DMS153 treated with DMSO at 0.1 percent for 48 hours (cell line): ENCODE measurements around the gene MAPKAPK2.
"Not testable (repeated sequence)": the region's sequence is repeated elsewhere in the genome, so short reads cannot be mapped to it uniquely, and the experiment has no call there.

Experiments used
- DNase-seq: peaks from one replicate; lab custom pipeline; 2025; ENCODE audit not compliant: unreplicated experiment; lab: John Stamatoyannopoulos, UW

MAPKAPK2 gene

DNA sequence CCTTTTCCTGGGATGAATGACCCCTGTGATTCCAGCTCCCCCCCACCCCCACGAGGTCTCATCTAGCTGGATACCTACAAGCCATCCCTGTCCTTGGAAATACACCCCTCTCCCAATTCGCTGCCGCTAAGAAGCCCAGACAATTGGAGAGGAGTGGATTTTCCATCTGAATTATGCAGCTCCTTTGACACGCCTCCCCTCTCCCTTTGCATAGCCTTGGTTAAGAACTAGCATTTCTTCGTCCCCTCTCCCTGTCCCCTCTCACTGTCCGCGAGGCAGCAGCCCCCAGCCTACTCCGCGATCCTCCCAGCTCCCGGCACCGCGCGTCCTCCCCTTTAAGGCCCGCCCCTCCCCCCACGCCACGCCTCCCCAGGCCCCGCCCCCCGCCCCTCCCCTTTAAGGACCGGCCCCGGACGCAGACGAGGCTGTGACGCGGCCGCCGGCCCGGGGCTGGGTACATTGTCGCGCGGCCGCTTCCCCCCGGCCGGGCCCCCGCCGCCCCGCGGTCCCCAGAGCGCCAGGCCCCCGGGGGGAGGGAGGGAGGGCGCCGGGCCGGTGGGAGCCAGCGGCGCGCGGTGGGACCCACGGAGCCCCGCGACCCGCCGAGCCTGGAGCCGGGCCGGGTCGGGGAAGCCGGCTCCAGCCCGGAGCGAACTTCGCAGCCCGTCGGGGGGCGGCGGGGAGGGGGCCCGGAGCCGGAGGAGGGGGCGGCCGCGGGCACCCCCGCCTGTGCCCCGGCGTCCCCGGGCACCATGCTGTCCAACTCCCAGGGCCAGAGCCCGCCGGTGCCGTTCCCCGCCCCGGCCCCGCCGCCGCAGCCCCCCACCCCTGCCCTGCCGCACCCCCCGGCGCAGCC lies at the start of gene MAPKAPK2:
Gene MAPKAPK2, plus strand, starts transcription at position 428 of the 856 bp plus-strand sequence. Its CDS starts 325 bp downstream, at position 753.
- DNase-seq = peak; percentile 62

DNA sequence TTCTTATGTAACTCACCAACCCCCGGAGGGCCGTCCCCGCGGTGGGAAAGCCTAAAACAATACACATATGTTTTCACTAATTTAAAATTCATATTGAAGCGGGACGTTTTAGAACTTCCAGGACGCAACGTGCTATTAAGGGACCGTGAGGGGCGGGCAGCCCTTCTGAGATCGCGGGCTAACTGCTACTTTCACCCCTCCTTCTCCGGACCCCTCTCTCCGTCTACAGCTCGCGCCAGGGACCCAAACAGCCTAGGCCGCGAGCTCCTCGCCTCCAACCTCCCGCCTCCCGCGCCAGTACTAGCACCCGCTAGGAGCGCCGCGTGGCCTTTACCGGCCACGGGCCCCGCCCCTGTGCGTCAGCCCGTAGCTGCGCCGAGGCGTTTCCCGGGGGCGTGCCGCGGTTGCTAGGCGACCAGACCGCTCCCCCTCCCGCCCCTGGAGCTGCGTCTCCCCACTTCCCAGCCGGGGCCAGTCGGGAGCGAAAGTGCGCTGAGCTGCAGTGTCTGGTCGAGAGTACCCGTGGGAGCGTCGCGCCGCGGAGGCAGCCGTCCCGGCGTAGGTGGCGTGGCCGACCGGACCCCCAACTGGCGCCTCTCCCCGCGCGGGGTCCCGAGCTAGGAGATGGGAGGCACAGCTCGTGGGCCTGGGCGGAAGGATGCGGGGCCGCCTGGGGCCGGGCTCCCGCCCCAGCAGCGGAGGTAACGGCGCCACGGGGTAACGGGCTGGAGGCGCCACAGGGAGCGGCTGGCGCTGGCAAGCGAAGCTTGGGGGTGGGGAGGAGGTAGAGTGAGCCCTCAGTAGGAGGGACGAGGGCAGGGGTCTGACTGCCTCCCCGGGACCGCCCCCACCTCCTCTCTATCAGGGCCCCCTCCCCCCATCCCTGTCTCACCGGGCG lies 49.4 kb upstream of the MAPKAPK2 start, which contains the start of gene DYRK3:
Gene DYRK3, plus strand, starts transcription at position 457 of the 898 bp plus-strand sequence. Its CDS starts 168 bp downstream, at position 625.
- DNase-seq = peak; percentile 96

DNA sequence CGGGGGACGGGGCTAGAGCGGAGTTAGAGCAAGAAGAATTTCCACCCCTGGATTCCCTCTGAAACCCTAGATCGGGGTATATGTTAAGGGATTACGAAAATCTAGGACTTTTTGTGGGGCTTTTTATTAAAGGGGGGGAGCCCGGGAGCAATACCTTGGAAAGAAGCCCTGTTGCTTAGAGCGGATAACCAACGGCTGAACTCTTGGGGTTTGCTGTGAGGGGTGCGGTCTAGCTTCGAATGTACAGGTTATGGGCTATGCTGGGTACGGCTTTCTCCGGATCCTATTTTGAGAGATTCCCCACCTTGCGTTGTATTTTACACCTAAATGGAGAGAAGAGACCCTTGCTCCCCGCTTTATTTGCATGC lies 48.7 kb upstream of the MAPKAPK2 start:
- no peak for DNase-seq

DNA sequence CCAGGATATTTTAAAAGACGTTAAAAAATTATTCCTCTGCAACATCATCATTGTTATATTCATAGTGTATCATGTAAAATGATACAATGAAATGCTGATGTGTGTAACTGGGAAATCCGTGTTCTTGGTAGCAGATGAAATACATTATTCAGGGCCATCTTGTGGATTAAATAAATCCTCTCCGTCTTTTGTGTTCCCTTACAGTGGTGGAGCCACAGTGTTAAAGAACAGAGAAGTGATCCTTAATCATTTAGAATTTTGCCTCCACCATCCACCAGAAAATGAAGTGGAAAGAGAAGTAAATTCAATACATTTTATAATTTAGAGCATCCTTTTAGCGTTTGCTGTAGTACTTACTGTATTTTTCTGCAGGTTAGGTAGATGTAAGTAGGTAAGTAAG lies 48.0 kb upstream of the MAPKAPK2 start:
- no peak for DNase-seq

DNA sequence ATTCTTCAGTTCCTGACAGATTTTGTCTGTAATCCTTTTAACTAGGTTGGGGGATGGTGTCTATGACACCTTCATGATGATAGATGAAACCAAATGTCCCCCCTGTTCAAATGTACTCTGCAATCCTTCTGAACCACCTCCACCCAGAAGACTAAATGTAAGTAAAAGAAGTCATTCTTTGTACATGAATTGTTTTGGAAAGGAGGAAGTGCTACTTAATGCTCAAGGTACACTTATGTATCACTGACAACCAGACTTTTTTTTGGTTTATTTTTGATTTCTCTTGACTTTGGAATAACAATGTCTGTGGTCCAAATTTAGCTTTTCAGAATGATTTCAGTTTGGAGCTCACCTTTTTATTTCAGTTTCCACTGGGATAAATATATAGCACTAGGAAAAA lies 47.1 kb upstream of the MAPKAPK2 start:
- DNase-seq = no peak

DNA sequence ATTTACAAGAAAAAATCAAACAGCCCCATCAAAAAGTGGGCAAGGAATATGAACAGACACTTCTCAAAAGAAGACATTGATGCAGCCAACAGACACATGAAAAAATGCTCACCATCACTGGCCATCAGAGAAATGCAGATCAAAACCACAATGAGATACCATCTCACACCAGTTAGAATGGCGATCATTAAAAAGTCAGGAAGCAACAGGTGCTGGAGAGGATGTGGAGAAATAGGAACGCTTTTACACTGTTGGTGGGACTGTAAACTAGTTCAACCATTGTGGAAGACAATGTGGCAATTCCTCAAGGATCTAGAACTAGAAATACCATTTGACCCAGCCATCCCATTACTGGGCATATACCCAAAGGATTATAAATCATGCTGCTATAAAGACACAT lies 42.6 kb upstream of the MAPKAPK2 start:
- not testable (repeated sequence) for DNase-seq

DNA sequence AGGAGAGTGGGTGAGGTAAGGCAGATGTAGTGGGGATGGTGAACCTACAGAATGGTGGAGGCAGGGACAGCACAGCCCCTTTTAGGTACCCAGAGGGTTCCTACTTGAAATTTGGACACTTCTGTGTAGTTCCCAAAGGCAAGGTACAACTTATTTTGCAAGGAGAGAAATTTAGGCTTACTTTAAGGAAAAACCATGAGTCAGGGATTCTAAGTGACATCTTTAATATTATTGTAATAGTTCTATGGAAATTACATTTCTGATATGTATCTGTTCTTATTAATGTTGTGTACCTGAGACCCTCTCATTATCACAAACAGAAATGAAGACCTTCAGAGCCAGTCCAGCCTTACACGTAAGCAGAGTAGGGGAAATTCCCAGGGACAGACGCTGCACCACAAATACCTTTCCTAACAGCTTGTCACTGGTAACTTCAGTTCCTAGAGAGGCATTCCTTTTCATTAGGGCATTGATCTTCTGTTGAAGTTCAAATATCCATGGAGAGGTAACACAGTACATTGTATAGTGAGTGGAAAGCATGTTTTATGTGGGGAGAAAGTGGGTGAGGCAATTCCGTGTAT lies 41.5 kb upstream of the MAPKAPK2 start:
- DNase-seq = no peak

DNA sequence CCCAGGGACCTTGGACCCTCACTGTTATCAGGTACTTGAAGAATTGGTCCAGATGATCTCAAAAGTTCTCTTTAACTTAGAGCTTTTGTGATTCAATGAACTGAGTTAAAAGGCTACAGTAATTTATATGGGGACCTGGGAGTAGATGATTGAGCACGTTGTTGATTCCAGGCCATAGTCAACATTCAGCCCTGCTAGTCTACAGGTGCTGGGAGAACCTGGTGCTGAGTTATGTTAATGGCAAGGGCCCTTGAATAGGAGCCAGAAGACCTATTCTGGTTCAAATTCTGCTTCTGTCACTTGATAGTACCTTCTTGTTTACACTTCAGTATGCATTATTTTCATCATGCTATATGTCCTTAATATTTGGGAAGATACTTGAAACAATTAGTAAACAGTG lies 38.2 kb upstream of the MAPKAPK2 start:
- DNase-seq = no peak

DNA sequence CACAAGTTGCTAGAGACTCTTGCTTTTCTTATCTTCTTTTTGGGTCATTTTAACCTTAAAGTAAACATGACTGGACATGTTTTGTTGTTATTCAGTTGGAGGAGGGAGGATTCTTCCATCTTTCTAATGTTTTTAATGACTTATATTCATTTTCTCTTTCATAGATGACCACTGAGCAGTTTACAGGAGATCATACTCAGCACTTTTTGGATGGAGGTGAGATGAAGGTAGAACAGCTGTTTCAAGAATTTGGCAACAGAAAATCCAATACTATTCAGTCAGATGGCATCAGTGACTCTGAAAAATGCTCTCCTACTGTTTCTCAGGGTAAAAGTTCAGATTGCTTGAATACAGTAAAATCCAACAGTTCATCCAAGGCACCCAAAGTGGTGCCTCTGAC lies 37.5 kb upstream of the MAPKAPK2 start:
- no peak for DNase-seq

DNA sequence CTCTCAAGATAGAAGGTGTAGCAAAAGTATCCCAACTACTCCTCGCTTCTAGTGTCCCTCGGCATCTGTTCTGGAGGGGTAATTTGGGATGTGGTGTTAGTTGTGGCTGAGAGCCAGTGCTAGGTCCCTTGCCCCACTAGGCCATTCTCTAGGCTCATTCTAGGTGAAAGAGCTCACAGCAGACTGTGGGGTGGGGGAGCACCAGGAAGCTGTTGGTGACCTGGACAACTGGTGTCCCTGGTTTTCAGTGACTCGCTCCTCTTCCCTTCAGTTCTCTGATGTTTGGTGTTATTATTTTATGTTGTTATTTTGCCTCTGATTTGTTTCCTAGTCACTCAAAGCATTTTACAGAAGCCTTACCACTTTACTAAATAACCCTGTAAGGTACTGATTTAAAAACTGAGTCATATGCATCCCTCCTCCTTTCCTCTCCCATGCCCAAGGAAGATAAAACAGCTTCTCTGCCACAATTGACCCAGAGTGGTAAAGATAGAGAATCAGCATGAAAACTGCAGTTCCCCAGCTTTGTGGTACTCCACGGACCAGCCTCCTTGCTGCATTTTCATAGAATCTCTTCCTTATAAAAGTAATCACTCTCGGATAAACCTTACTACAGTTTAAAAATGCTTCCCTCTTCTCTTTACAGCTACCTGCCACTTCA lies 35.3 kb upstream of the MAPKAPK2 start:
- no peak for DNase-seq

DNA sequence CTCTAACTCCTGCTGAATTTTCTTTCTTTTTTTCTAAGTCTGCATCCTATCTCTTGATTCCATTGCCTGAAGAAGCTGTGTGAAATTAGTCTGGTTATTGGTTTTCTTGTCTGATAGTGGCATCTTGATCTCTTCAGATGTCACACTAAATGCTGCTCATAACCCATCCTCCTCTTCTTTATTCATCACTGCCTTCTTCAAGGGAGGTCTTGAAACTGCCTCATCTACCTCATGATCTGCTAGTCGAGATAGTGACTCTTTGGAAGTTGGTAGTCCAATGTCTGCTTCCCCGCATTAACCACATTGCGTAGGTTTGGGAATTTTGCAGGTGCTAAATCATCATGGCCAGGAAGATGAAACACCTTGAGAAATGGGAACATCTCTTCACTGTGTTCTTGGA lies 33.7 kb upstream of the MAPKAPK2 start:
- no peak for DNase-seq

DNA sequence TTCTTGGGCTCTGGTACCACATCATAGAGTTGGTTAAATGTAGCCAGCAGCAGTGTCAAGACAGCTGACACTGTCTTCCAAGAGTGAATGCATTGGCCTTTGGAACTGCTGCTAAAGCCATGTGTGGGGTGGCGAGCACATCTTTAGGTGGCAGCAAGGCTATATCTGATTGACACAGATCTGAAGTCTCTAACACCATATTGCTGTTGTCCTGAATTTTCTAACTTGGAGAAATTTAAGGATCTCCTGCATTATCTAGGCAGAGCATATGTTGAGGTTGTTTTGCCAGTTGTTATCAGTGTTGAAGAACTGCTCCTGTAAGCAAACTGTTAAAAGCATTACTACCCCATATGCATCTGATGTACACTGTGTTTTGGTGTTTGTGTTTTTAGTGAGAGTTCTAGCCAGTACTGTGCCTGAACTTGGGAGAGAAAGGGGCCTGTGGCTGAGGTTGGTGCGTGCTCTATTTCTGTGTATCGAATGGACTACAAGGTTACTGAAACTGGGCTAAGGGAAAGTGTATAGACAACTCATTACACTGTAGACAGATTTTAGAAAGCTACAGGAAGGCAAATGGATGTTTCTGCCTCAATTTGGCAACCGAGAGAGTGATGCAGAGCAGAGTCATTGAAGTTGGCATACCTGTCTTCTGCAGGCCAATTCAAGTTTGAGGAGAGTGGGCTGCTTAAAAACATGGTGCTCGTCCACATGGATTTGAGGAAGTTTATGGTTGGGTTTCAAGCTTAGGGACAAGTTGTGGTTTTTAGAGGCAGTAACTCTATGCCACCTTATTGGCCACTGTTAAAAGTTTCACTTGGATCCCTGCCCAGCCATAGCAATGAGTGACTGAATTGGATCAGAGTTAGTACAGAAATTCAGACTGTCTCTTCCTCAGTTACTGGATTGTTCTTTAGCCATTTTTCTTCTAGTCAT lies 32.5 kb upstream of the MAPKAPK2 start:
- no peak for DNase-seq

DNA sequence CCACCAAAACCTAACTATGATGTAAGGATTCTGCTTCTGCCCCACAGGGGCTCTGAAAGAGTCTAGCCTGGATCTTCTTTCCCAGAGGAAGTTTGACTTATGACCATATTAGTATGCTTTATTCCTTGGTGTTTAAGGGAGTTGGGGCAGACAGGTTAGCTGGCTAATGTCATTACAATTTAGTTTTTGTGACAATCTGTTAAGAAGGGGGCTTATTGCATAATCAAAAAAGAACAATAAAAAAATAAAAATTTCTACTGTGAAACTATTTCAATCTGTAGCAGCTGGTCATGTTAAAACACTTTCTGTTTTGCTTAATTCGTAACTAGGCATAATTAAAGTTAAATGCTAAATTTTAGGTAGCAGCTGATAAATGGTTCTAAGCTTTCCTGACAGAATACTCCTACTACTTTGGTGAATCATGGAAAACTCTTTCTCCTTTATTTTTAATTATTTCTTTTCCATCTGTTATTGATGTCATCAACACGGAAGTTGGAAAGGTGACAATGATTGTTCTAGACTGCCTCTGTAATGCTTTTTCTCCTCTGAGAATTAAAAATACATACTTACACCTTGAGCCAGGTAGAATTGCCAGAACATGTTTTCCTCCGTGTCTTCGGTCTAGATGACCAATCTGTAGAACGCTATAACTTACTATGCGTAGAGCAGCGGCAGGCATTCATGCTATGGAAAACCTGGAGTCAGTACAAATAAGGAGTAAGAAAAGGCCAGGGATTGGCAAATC lies 30.8 kb upstream of the MAPKAPK2 start:
- DNase-seq = no peak

DNA sequence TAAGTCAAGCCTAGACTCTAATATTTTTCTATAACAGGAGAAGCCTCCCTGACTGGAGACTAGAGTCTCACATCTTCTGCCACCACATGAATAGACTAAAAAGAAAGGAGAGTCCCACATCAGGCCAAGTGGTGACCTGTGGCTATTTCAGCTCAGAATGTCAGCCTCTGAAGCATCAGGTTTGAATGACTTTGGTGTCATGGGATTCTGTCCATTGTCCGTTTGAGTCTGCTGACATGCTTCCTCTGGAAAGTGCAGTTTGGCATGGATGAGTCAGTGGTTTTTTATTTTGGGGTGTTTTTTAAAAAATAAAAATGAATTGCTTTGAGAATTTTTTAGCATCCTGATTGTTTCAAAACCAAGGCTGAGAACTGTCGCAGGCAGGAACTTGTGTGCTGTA lies 29.9 kb upstream of the MAPKAPK2 start:
- no peak for DNase-seq

DNA sequence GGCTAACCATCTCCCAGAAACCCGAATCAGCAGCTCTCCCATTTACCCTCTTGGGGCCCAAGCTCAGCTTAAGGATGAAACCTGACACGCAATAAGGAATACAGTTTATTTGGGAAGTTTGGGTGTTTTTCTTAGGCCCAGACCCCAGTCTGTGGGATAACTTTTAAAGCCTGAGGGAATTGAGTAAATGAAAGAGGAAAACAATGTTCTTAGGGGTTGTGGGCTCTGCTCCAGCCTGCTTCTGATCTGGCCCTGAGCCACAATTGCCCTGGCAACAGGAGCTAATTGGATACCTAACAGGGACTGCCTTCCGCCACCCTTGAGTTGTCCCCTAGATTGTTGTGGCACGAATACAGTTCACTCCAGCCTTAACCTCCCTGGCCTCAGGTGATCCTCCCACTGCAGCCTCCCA lies 29.2 kb upstream of the MAPKAPK2 start:
- DNase-seq = peak; percentile 66

DNA sequence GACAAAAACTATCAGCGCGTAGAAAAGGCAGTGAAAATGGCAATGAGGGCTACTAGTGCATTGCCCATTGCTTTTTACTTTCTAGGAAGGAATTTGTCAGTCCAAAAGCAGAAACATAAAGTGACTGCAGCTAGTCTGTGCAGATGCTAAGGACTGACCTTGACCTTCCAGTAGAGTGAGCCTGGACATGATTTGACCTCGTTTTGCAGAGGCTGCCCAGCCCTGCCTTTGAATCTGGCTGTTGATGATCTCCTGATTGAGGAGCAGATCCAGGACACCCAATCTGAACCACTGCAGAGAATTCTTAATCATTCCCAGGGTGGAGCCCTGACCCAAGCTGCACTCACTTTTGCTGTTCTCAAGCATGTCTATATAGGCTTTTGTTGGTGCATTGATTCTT lies 27.8 kb upstream of the MAPKAPK2 start:
- DNase-seq = no peak

DNA sequence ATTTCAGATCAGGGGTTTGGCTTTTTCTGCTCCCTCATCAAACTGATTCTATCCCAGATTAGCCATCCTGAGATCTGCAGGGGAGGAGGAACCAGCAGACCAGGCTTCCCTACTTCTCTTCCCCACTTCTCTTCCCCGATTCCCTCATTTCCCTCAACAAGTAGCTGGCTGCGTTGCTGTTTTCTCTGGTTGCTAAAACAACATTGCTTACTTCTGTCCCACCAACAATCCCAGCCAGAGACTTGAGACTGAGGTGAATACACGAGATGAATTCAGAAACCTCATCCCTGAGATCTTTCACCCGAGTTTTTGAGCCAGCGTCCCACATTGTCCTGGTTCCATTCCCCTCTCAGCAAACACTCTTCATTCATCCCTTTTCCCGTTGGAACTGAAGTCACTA lies 27.0 kb upstream of the MAPKAPK2 start:
- no peak for DNase-seq

DNA sequence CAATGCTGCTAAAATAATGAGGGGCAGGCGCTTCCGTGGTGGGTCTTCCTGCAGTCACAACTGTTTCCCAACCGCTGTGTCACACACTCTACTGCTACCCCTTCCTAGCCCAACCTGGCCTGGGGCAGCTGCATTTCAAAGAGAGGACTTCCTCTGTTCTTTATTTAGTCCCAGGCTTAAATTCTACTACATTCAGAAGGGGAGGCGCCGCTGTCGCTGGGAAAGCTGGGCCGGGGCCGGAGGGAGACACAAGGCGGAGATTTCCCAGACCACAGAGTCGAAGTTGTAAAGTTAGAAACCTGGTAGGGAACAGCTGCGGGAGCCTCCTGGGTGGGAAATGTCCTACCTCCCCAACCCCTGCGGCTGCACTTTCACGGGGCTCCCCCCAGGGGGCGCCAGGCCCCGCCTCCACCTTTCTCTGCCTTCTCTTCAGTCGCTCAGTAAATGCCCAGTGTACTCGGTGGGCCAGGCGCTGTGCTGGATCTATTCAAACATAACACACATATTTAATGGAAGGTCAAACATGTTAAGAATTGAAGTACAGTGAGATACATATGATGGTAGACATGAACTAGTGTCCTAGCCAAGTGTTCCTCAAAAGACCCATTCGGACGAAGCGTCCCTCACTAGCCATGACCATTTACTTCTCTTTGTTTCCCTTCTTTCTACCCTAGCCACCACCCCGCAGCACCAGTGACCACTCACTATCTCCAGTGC lies 26.3 kb upstream of the MAPKAPK2 start:
- no peak for DNase-seq

DNA sequence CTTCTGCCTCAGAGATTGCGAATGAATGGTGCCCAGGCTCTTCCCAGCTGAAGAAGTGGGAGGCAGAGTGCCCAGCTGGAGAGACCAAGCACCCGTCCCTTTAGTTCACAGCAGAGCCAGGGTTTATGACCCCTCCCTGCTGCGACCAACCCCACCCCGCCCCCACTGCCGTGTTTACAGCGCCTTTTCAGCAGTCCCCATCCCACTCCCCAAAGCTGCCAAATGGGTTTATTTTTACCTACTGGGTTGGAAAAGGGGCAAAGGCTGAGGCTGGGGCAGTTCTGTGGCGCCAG lies 25.8 kb upstream of the MAPKAPK2 start:
- no peak for DNase-seq
